Measurements from ENCODE around the gene PRKAA1. TPM values are rescaled to one million over a fixed set of nuclear protein-coding genes. Genes with fewer than 3 reads are reported as not detected.
A peak's percentile ranks its signal among the peaks of the same experiment; 100 is the strongest.

The PRKAA1 gene
- total RNA-seq, 1 donor from 2014 or later: 65.6 TPM

- DNase-seq (ENCODE audit: low read depth) (no peak), FAIRE-seq (no peak)
- Histone ChIP-seq H3K27ac (ENCODE audit: low read depth, low read length) (no peak overlapping the region), H2AFZ (ENCODE audit: low read depth, low read length) (no peak overlapping the region), H3K9ac (ENCODE audit: low read length) (no peak overlapping the region), H3K36me3 (ENCODE audit: insufficient read depth, low read length) (peaks cover 2% of the 10 kb centered on the region), H3K4me3 (ENCODE audit: insufficient read depth, low read depth, low read length) (no peak overlapping the region), H3K9me3 (ENCODE audit: insufficient read depth, low read depth, low read length) (no peaks in the 10 kb centered on the region), H3K27me3 (ENCODE audit: insufficient read depth, low read length) (no peaks in the 10 kb centered on the region), H4K20me1 (ENCODE audit: insufficient read depth, low read length) (peaks cover 92% of the 10 kb centered on the region), H3K4me1 (ENCODE audit: insufficient read depth, low read length) (no peaks in the 10 kb centered on the region), H3K4me2 (ENCODE audit: low read length) (no peak overlapping the region), H3K79me2 (ENCODE audit: insufficient read depth, low read length) (peaks cover 100% of the 10 kb centered on the region)
- Mint-ChIP-seq H3K9me3 (ENCODE audit: unreplicated experiment) (no peaks in the 10 kb centered on the region), H3K36me3 (ENCODE audit: low read depth, unreplicated experiment) (peaks cover 5% of the 10 kb centered on the region), H3K27me3 (ENCODE audit: low read depth, unreplicated experiment) (no peaks in the 10 kb centered on the region), H3K27ac (ENCODE audit: unreplicated experiment) (no peak overlapping the region), H3K4me3 (ENCODE audit: unreplicated experiment) (peak overlapping the region; percentile 4), H3K4me1 (ENCODE audit: low read depth, unreplicated experiment) (peaks cover 14% of the 10 kb centered on the region)
- TF ChIP-seq CTCF (IDR thresholded peaks at IDR 0.05; ENCODE audit: insufficient read depth, low read depth, low read length) (no peak), EZH2 (IDR thresholded peaks at IDR 0.05; ENCODE audit: insufficient read depth, low read length) (no peak)
Measured at GRCh38 chr5:40784027-40784653, 14.0 kb downstream of the PRKAA1 start.

- Mint-ChIP-seq H3K4me1 (ENCODE audit: low read depth, unreplicated experiment) (peaks cover 14% of the 10 kb centered on the region), H3K27me3 (ENCODE audit: low read depth, unreplicated experiment) (no peaks in the 10 kb centered on the region), H3K36me3 (ENCODE audit: low read depth, unreplicated experiment) (peaks cover 2% of the 10 kb centered on the region), H3K9me3 (ENCODE audit: unreplicated experiment) (no peaks in the 10 kb centered on the region), H3K4me3 (ENCODE audit: unreplicated experiment) (no peak overlapping the region), H3K27ac (ENCODE audit: unreplicated experiment) (no peak overlapping the region)
- Histone ChIP-seq H3K36me3 (ENCODE audit: insufficient read depth, low read length) (no peaks in the 10 kb centered on the region), H2AFZ (ENCODE audit: low read depth, low read length) (no peak overlapping the region), H3K9me3 (ENCODE audit: insufficient read depth, low read depth, low read length) (no peaks in the 10 kb centered on the region), H3K9ac (ENCODE audit: low read length) (no peak overlapping the region), H3K4me1 (ENCODE audit: insufficient read depth, low read length) (no peaks in the 10 kb centered on the region), H3K4me3 (ENCODE audit: insufficient read depth, low read depth, low read length) (no peak overlapping the region), H3K27ac (ENCODE audit: low read depth, low read length) (no peak overlapping the region), H3K79me2 (ENCODE audit: insufficient read depth, low read length) (peaks cover 95% of the 10 kb centered on the region), H3K27me3 (ENCODE audit: insufficient read depth, low read length) (no peaks in the 10 kb centered on the region), H4K20me1 (ENCODE audit: insufficient read depth, low read length) (peaks cover 80% of the 10 kb centered on the region), H3K4me2 (ENCODE audit: low read length) (no peak overlapping the region)
- FAIRE-seq (no peak), DNase-seq (ENCODE audit: low read depth) (peak; percentile 44)
- TF ChIP-seq CTCF (IDR thresholded peaks at IDR 0.05; ENCODE audit: insufficient read depth, low read depth, low read length): no peak
- TF ChIP-seq EZH2 (IDR thresholded peaks at IDR 0.05; ENCODE audit: insufficient read depth, low read length): no peak
Measured at GRCh38 chr5:40781843-40782409, 16.2 kb downstream of the PRKAA1 start.

- Mint-ChIP-seq H3K27ac (ENCODE audit: unreplicated experiment) (peak overlapping the region; percentile 83), H3K9me3 (ENCODE audit: unreplicated experiment) (no peaks in the 10 kb centered on the region)
Measured at GRCh38 chr5:40780858-40781257, 17.3 kb downstream of the PRKAA1 start.

More at GRCh38 chr5:40780858-40781257, 17.3 kb downstream of the PRKAA1 start:
- H3K36me3 Mint-ChIP-seq (ENCODE audit: low read depth, unreplicated experiment): peaks cover 5% of the 10 kb centered on the region
- no peaks in the 10 kb centered on the region for H3K27me3 ChIP-seq (ENCODE audit: insufficient read depth, low read length)
- H3K36me3 ChIP-seq (ENCODE audit: insufficient read depth, low read length): peaks cover 5% of the 10 kb centered on the region
- H3K4me1 Mint-ChIP-seq (ENCODE audit: low read depth, unreplicated experiment): peaks cover 19% of the 10 kb centered on the region
- peaks cover 93% of the 10 kb centered on the region for H3K79me2 ChIP-seq (ENCODE audit: insufficient read depth, low read length)
- no peaks in the 10 kb centered on the region for H3K9me3 ChIP-seq (ENCODE audit: insufficient read depth, low read depth, low read length)
- TF ChIP-seq CTCF (IDR thresholded peaks at IDR 0.05; ENCODE audit: insufficient read depth, low read depth, low read length) (no peak), EZH2 (IDR thresholded peaks at IDR 0.05; ENCODE audit: insufficient read depth, low read length) (no peak)
- H3K9ac ChIP-seq (ENCODE audit: low read length): no peak overlapping the region
- no peak overlapping the region for H3K4me3 Mint-ChIP-seq (ENCODE audit: unreplicated experiment)
- no peak for FAIRE-seq
- H3K27me3 Mint-ChIP-seq (ENCODE audit: low read depth, unreplicated experiment): no peaks in the 10 kb centered on the region
- no peak overlapping the region for H3K4me2 ChIP-seq (ENCODE audit: low read length)
- no peak overlapping the region for H3K27ac ChIP-seq (ENCODE audit: low read depth, low read length)
- no peaks in the 10 kb centered on the region for H3K4me1 ChIP-seq (ENCODE audit: insufficient read depth, low read length)
- DNase-seq (ENCODE audit: low read depth): no peak
- H4K20me1 ChIP-seq (ENCODE audit: insufficient read depth, low read length): peaks cover 79% of the 10 kb centered on the region
- no peak overlapping the region for H2AFZ ChIP-seq (ENCODE audit: low read depth, low read length)
- H3K4me3 ChIP-seq (ENCODE audit: insufficient read depth, low read depth, low read length): no peak overlapping the region

All from astrocyte (in vitro differentiated cells and primary cell).